HG02938 (cell line): ENCODE results near the gene KAT2B.
A peak's percentile ranks its signal among the peaks of the same experiment; 100 is the strongest.
"Not testable (repeated sequence)": the region's sequence is repeated elsewhere in the genome, so short reads cannot be mapped to it uniquely, and the experiment has no call there.

Source experiments
- ATAC-seq: cut with Tn5 transposase; IDR thresholded peaks from one replicate; pipeline ENCODE4 v1.9.1; 2021; ENCODE audit warnings: mild to moderate bottlenecking, moderate library complexity; ENCODE audit not compliant: unreplicated experiment

The KAT2B gene

GRCh38 chr3:20039765-20040547, at the start of gene KAT2B:
TSS of gene KAT2B (plus strand) at chr3:20040446. CDS start at chr3:20040478, 32 bp downstream.
- ATAC-seq: peak; percentile 48

DNA sequence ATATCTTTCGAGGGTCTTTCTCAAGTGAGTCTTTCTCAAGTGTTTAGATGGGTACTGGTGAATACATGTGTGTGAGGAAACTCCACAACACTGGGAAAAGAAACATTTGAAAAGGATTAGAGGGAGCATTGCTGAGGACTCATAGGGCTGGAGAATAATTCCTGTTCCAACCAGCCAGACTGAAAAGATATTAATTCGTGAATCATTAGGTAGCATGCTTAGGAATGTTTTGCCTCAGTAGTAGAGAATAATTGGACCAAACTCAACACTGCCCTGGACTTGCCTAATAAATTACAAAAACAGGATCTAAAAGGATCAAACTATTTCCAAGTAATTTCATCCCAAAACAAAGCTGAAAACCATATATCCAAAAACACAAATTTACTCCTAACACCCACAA, 45.5 kb upstream of the KAT2B start:
- no peak for ATAC-seq

GRCh38 chr3:19997502-19997901, 42.7 kb upstream of the KAT2B start:
- no peak for ATAC-seq

DNA sequence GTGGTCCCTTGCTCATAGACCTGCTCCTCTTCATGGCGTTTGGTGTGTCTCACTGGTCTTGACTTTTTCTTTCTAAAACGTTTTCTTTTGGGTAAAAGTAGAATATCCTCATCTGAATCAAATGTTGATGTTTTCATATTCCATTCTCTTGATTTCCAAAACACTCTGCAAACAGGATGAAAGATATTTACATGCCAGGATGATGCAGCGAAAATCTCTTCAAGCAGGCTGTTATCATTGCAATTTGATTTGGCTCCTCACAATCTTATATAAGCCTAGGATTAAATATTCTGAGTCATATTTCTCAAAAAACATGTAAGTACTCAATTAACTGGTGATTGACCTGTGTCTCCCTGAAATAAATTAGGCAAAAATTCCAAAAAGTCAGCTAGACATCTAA, 38.3 kb upstream of the KAT2B start:
- no peak for ATAC-seq

DNA sequence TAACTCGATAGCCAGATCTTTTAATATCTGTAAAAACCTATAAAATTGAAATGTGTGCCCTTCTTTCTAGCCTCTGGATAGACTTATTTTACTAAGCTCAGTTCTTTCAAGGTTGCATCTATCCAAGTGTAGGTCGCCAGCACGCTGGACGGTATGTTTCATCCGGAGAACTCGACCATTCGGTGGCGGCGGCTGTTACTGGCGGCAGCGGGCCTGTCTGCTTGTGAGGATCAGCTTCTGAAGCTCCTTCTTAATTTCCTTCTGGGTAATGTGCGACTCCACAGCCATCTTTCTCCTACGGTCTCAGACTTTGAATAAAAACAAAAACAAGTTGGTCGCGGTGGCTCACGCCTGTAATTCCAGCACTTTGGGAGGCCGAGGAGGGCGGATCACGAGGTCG, 32.3 kb upstream of the KAT2B start:
- ATAC-seq: no peak

DNA sequence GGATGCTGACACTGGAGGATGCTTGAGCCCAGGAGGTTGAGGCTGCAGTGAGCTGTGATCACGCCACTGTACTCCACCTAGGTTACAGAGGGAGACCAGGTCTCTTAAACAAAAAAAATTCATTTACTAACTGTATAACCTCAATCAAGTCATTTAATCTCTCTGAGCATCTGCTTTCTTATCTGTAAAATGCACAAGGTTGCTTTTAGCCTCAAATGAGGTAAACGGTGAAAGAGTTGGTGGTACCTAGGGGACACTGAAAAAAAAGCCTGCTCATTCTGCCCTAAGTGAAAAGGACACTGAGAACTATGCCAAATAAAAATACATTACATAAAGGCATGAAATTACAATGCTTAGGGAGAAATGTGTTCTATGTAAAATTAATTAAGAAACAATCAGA, 31.6 kb upstream of the KAT2B start:
- no peak for ATAC-seq

DNA sequence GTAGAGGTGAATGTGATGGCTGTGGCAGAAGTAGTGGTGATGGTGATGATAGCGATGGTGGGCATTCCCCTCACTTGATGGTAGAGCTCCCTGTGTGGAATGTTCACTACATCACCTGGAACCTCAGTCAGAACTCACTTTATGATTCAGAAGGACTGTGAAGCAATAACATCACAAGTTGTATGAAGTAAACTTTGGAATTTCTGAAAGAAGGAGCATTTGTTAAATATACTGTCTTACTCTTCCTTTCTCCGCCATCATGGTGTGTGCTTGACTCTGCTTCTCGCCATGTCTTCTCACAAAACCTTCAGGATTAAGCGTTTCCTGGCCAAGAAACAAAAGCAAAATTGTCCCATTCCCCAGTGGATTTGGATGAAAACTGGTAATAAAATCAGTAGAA, 28.1 kb upstream of the KAT2B start, which contains the start of gene PP2D1:
Gene PP2D1, minus strand, starts transcription at position 101 of the 400 bp plus-strand sequence. CDS start 192 bp downstream, outside the sequence.
- no peak for ATAC-seq

DNA sequence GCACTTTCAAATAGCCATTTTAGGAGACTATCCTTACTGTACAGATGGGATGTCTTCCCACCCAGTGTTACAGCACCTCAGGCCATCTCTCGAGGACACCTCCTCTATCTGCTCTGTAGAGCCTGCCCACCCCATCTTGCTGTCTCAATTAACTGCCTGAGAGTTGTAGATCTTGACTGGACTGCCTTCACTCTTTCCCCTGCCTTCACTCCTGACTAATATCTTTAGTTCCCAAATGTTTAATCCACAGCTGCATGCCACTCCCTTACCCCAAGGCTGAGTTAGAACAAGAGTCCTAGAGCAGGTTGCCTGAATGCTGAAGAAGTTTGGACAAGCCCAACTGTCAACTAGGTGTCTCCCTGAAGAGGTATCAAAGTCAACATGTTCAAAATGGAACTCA, 26.9 kb upstream of the KAT2B start:
- ATAC-seq: no peak

- ATAC-seq: no peak
Observed at GRCh38 chr3:20015525-20015924, 24.7 kb upstream of the KAT2B start.

DNA sequence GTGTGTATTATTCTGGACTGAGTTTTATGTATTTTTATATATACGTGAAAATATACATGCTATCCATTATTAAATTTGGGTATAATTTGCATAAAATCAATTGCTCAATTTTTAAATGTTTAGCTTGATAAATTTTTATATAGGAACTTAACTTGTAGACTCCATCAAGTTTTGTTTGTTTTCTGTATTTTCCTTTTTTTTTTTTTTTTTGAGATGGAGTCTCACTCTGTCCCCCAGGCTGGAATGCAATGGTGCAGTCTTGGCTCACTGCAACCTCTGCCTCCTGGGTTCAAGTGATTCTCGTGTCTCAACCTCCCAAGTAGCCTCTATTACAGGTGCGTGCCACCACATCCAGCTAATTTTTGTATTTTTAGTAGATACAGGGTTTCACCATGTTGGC, 24.2 kb upstream of the KAT2B start:
- ATAC-seq: not testable (repeated sequence)

GRCh38 chr3:20022954-20023622, 17.2 kb upstream of the KAT2B start:
- no peak for ATAC-seq

DNA sequence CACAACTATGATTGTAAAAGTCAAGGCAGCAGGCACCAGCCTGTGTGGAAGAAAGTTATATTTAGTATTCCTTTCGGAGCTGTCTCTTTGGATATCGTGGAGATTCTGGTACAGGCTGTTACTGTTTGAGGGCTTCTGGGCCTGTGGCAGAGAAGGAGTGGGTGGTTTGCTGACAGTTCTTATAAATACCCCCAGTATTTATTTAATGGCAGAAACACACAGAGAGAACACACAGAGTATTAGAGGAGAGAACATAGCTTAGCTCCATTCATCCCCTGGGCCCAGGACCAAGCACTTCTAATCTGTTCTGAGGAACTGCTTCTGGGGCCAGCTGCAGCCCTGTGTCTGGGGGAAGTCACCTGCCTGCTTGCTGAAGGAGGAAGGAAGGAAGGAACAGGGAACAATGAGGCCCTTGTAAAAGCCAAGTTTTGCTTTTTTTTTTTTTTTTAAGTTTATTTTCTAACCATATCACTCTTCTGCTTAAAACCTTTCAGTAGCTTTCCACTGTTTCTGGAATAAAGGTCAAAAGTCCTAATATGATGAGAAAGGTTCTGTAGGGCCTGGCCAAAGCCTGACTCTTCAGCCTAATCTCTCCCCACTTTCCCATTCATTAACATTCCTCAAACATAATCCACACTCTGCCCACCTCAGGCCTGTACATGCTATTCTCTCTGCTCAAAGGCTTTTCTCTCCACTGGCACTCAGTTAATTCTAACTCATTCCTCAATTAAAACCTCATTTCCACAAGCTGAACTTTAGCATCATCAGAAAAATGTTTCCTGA, 16.4 kb upstream of the KAT2B start:
- no peak for ATAC-seq

- ATAC-seq: no peak
Observed at GRCh38 chr3:20027136-20027535, 13.1 kb upstream of the KAT2B start.

DNA sequence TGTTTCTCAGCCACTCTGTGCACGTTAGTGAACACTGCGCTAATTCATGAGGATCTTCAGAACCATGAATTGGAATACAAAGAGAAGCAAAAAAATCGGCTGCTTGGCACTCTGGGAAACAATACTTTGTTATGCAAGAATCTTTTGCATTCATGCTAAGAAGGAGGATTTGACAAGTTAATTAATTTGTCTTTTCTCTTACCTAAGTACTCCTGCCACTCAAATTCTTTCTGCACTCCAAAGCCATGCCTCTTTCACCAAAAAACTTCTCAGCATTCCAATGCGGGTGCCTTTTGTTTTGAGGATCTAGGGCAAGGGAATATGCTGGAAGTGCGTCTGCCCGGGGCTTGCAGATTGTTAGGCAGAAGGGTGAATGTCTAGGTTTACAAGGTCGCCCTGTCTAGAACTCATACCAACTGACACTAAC, 11.3 kb upstream of the KAT2B start:
- no peak for ATAC-seq

DNA sequence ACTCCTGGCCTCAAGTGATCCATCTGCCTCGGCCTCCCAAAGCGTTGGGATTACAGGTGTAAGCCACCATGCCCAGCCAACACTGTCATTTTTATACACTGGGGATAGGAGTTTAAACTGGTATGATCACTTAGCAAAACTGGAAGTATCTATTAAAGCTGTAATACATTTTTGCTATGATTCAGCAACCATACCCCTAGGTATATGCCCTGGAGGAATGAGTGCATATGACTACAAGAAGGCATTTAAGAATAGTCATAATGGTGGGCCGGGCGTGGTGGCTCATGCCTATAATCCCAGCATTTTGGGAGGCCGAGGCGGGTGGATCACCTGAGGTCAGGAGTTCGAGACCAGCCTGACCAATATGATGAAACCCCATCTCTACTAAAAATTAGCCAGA, 8.3 kb upstream of the KAT2B start:
- not testable (repeated sequence) for ATAC-seq

DNA sequence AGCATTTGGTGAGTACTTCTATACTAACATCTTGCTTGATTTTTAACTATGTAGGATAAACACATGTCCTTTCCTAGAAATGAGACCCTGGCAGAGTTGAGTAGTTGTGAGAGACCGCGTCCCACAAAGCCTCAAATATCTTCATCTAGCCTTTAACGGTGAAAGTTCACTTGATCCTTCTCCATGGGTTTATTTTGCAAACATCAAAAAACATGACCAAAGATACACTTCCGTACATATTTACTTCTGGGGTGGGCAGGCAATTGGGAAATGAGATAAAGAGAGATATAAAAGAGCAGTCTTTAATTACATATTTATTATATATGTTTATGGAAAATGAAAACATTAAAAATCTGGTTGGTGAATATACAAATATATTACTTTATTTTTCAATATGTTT, 5.2 kb upstream of the KAT2B start:
- no peak for ATAC-seq

GRCh38 chr3:20037255-20037996, 2.8 kb upstream of the KAT2B start:
- ATAC-seq: no peak

GRCh38 chr3:20038699-20039465, 1.4 kb upstream of the KAT2B start:
- no peak for ATAC-seq

DNA sequence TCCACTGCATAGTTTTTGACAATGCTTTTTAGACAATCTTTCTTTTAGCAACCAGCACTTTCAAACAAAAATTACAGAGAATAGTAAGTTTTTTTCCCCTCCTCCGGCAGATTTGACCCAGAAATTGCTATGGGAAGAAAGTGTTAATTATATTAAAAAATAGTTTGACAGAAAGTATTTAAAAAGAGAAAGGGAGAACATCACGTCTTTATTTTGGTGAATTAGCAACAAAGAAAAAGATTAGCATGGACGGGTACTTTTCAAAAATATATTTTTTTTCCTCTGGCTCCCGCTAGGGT, 831 bp upstream of the KAT2B start:
- no peak for ATAC-seq

DNA sequence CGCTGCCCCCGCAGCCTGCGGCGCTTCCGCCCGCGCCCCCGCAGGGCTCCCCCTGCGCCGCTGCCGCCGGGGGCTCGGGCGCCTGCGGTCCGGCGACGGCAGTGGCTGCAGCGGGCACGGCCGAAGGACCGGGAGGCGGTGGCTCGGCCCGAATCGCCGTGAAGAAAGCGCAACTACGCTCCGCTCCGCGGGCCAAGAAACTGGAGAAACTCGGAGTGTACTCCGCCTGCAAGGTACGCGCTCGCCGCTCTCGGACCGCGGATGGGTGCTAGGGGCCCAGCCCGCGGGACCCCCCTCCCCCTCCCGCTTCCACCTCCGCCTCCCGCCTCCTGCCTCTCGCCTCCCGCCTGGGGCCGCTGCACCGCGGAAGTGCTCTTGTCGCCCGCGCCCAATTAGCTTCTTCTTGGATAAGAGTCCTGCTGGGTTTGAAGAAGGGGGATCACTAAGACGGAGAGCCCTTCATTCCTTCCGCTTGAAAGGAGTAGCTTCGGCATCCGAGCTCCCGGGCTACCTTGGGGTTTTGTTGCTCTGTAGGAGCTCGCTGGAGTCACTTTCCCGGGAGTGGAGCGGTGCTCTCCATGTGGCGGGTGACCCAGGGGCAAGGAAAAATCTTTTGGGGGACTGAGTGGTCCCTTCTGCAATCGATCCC, 426 bp downstream of the KAT2B start:
- ATAC-seq: peak; percentile 32
